Measurements from ENCODE around the gene FBXO9.
A peak's percentile ranks its signal among the peaks of the same experiment; 100 is the strongest.

DNA sequence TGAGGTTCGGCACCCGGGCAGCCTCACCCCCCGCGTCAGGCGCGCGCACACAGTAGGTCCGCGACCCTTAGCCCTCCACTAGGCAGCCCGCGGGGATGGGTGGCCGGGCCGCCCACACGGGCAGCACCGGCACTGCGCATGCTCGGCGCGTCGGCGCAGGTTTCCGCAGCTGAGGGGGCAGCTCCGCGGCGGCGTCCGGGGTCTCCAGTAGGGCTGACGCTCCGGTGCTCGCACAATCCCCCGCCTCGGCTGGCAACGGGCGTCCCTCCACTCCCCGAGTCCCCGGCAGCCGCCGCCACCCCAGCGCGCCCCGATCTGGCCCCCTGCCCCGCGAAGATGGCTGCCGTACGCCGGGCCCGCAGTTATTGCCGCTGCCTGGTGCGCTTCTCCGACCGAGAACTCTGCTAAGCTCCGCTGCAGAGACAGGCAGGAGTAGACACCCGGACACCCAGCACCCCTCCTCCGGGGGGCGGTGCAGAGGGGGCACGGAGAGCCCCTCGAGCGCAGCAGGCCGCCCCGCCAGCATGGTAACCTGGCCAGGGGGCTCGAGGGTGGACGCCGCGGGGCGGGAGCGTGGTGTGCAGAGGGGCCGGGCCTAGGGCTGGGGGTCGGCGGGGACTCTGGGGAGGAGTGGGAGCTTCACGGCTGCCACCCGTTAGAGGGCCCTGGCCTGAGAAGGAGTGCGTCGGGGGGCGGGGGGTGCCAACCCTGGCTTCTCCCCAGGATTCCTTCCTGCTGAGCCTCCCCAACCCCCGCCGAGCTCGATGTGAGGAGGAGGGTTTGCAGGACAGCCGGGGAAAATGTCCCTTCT is at the start of gene FBXO9:
- TF ChIP-seq POLR2AphosphoS5 (IDR thresholded peaks at IDR 0.05): peak in 1 of 3 donors; percentile 47
- TF ChIP-seq, protein P1, sequence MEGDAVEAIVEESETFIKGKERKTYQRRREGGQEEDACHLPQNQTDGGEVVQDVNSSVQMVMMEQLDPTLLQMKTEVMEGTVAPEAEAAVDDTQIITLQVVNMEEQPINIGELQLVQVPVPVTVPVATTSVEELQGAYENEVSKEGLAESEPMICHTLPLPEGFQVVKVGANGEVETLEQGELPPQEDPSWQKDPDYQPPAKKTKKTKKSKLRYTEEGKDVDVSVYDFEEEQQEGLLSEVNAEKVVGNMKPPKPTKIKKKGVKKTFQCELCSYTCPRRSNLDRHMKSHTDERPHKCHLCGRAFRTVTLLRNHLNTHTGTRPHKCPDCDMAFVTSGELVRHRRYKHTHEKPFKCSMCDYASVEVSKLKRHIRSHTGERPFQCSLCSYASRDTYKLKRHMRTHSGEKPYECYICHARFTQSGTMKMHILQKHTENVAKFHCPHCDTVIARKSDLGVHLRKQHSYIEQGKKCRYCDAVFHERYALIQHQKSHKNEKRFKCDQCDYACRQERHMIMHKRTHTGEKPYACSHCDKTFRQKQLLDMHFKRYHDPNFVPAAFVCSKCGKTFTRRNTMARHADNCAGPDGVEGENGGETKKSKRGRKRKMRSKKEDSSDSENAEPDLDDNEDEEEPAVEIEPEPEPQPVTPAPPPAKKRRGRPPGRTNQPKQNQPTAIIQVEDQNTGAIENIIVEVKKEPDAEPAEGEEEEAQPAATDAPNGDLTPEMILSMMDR (IDR thresholded peaks at IDR 0.05): no peak
- no peak for TF ChIP-seq POLR2A (IDR thresholded peaks at IDR 0.05)

Measured in breast epithelium (tissue), 3 donors.